HL-60 (cell line): ENCODE results near the gene DNAI2.

Experiments
- DNase-seq, 2 experiments: peaks; one replicate each; pipeline ENCODE4 v3.0.0-alpha.2; 2010 to 2020; ENCODE audit warnings: low read depth in 1 of 2, low spot score in 1 of 2
- H3K27ac ChIP-seq: fragments of 250-450 bp; sonication (Bioruptor Pico); replicated peaks from 2 replicates; pipeline ENCODE4 v1.5.1; 2020; ENCODE audit warnings: mild to moderate bottlenecking, moderate library complexity
- H3K27me3 ChIP-seq: fragments of 250-450 bp; sonication (Bioruptor Pico); 2 replicates; pipeline ENCODE4 v1.5.1; 2021; ENCODE audit warnings: mild to moderate bottlenecking, moderate library complexity; ENCODE audit not compliant: insufficient read depth, poor library complexity, severe bottlenecking
- H3K4me3 ChIP-seq: replicated peaks from 2 replicates; pipeline ENCODE4 v1.5.1; 2011; ENCODE audit warnings: mild to moderate bottlenecking, control low read depth, low read length; ENCODE audit not compliant: insufficient read depth
- GABPA ChIP-seq: IDR thresholded peaks from 2 replicates; pipeline ENCODE4 v1.6.1; 2012; ENCODE audit warnings: low read depth
- POLR2AphosphoS5 ChIP-seq: IDR thresholded peaks from 2 replicates; pipeline ENCODE4 v1.6.1; 2012; ENCODE audit warnings: low read depth
- REST ChIP-seq: IDR thresholded peaks from 2 replicates; pipeline ENCODE4 v1.6.1; 2012; ENCODE audit warnings: low read depth; ENCODE audit not compliant: insufficient replicate concordance
- SPI1 ChIP-seq: IDR thresholded peaks from 2 replicates; pipeline ENCODE4 v1.6.1; 2012; ENCODE audit warnings: low read depth, mild to moderate bottlenecking, borderline replicate concordance
- TF ChIP-seq, protein P1 (sequence below): IDR thresholded peaks from one replicate; pipeline ENCODE4 v1.5.1; 2011; ENCODE audit warnings: low read length, control low read depth, inconsistent platforms; ENCODE audit not compliant: insufficient read depth

DNAI2 gene

GRCh38 chr17:74357466-74357809, 83.4 kb downstream of the DNAI2 start:
- H3K27ac ChIP-seq: no peak overlapping the region
- no peak for DNase-seq
- H3K4me3 ChIP-seq: no peak overlapping the region
- H3K27me3 ChIP-seq: peaks cover 71% of the 10 kb centered on the region
- no peak for TF ChIP-seq SPI1
- no peak for TF ChIP-seq POLR2AphosphoS5
- no peak for TF ChIP-seq REST
- TF ChIP-seq, protein P1, sequence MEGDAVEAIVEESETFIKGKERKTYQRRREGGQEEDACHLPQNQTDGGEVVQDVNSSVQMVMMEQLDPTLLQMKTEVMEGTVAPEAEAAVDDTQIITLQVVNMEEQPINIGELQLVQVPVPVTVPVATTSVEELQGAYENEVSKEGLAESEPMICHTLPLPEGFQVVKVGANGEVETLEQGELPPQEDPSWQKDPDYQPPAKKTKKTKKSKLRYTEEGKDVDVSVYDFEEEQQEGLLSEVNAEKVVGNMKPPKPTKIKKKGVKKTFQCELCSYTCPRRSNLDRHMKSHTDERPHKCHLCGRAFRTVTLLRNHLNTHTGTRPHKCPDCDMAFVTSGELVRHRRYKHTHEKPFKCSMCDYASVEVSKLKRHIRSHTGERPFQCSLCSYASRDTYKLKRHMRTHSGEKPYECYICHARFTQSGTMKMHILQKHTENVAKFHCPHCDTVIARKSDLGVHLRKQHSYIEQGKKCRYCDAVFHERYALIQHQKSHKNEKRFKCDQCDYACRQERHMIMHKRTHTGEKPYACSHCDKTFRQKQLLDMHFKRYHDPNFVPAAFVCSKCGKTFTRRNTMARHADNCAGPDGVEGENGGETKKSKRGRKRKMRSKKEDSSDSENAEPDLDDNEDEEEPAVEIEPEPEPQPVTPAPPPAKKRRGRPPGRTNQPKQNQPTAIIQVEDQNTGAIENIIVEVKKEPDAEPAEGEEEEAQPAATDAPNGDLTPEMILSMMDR: no peak
- TF ChIP-seq GABPA: no peak

GRCh38 chr17:74358697-74359096, 84.7 kb downstream of the DNAI2 start:
- H3K27me3 ChIP-seq: peaks cover 63% of the 10 kb centered on the region
- DNase-seq: no peak
- H3K4me3 ChIP-seq: no peak overlapping the region
- no peak for TF ChIP-seq SPI1
- H3K27ac ChIP-seq: no peak overlapping the region

DNA sequence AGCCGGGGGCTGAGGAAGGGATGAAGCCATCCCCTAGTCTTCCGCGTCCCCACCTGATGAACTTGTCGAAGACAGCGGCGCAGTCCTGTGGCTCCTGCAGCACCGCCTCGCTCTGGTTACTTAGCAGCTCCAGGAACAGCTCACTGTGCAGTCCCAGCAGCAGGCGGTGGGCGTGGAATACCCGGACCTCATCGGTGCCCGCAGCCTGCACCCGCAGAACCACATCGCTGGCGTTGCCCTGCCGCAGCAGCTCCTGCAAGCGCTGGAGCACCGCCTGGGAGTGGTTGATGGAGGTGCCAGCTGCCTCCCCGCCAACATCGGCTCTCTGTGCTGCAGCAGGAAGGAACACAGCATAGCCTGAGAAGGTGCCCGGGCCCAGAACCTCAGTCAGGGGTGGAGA, 85.9 kb downstream of the DNAI2 start:
- Histone ChIP-seq H3K4me3 (no peak overlapping the region), H3K27me3 (peaks cover 54% of the 10 kb centered on the region), H3K27ac (no peak overlapping the region)
- DNase-seq: no peak
- TF ChIP-seq POLR2AphosphoS5 (no peak), GABPA (no peak), REST (no peak), SPI1 (no peak)
- TF ChIP-seq, protein P1: no peak

DNA sequence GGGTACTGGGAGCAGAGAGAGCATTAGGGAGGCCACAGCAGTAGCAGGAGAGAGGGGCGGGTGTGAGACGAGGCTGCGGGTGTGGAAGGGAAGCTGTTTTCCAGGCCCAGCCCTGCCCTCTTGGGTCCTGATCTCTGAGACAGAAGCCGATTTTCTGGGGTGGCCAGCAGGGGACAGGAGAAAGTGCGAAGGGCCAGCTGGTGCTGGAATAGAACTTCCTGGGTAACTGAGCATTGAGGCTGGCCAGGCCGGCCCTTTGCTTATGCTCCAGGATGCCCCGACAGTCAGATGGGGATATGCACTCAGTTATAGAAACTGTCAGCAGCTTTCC, 86.8 kb downstream of the DNAI2 start:
- Histone ChIP-seq H3K4me3 (no peak overlapping the region), H3K27me3 (peaks cover 45% of the 10 kb centered on the region), H3K27ac (no peak overlapping the region)
- no peak for DNase-seq
- TF ChIP-seq GABPA (no peak), REST (no peak), SPI1 (no peak), POLR2AphosphoS5 (no peak)
- TF ChIP-seq, protein P1: no peak
